H1 (cell line): ENCODE data around the gene STARD7. TPM values are rescaled to one million over a fixed set of nuclear protein-coding genes. Genes with fewer than 3 reads are reported as not detected.

Source experiments
- CTCF ChIA-PET: fragments of 300-600 bp; sonication (Branson Sonifier 250); formaldehyde crosslinking; loops from one replicate; lab custom pipeline; 2021; ENCODE audit not compliant: partially characterized antibody; lab: Charles Lee
- POLR2A ChIA-PET: fragments of 300-600 bp; sonication (Branson Sonifier 250); formaldehyde crosslinking; loops from one replicate; lab custom pipeline; 2021; ENCODE audit warnings: inconsistent platforms; ENCODE audit not compliant: partially characterized antibody; lab: Charles Lee
- DNase-seq, 2 experiments: peaks; one replicate each; pipeline versions ENCODE4 v3.0.0 to v3.0.0-alpha.2; 2010 to 2022; ENCODE audit warnings: low spot score in 2 of 2, low read depth in 1 of 2, mixed read lengths in 1 of 2
- FAIRE-seq: peaks from 2 replicates; lab custom pipeline; 2011; peaks lifted over from hg19 to GRCh38; lab: Jason Lieb, UNC
- H2AFZ ChIP-seq: 2 replicates; pipeline ENCODE4 v1.8.1; 2012; ENCODE audit warnings: low read length, inconsistent platforms
- H2AK5ac ChIP-seq: 2 replicates; pipeline ENCODE4 v1.6.1; 2013; ENCODE audit warnings: low read depth, low read length
- H2BK120ac ChIP-seq: replicated peaks from 2 replicates; pipeline ENCODE3; 2013; ENCODE audit warnings: low read depth, low read length, inconsistent platforms
- H2BK12ac ChIP-seq: 2 replicates; pipeline ENCODE4 v1.6.1; 2013; ENCODE audit warnings: low read depth, low read length
- H2BK15ac ChIP-seq: 2 replicates; pipeline ENCODE4 v1.6.1; 2013; ENCODE audit warnings: low read length
- H2BK20ac ChIP-seq: 2 replicates; pipeline ENCODE4 v1.6.1; 2013; ENCODE audit warnings: low read length
- H2BK5ac ChIP-seq: 2 replicates; pipeline ENCODE4 v1.6.1; 2013; ENCODE audit warnings: low read depth, low read length
- H3K14ac ChIP-seq: 2 replicates; pipeline ENCODE4 v1.6.1; 2013; ENCODE audit warnings: inconsistent platforms; ENCODE audit not compliant: insufficient read length
- H3K18ac ChIP-seq: 2 replicates; pipeline ENCODE4 v1.6.1; 2013; ENCODE audit warnings: low read length; ENCODE audit errors: extremely low read depth
- H3K23ac ChIP-seq: 2 replicates; pipeline ENCODE4 v1.6.1; 2013; ENCODE audit warnings: inconsistent platforms; ENCODE audit not compliant: insufficient read length
- H3K23me2 ChIP-seq: 2 replicates; pipeline ENCODE4 v1.6.1; 2013; ENCODE audit warnings: low read depth, low read length
- H3K27ac ChIP-seq: 2 replicates; pipeline ENCODE4 v1.6.1; 2011; ENCODE audit warnings: low read depth, low read length, inconsistent platforms
- H3K27me3 ChIP-seq, 4 experiments: replicated peaks in 1 of 4; 1 replicate in 1 of 4; 2 replicates in 3 of 4; pipeline versions ENCODE4 v1.6.1 to v1.8.1; 2011 to 2013; ENCODE audit warnings: low read length in 3 of 4, mild to moderate bottlenecking in 3 of 4, inconsistent platforms in 2 of 4, mixed read lengths in 2 of 4, moderate library complexity in 1 of 4; ENCODE audit not compliant: control insufficient read depth in 3 of 4, insufficient read depth in 3 of 4; ENCODE audit errors: extremely low read depth in 1 of 4
- H3K36me3 ChIP-seq, 4 experiments: 2 replicates each; pipeline versions ENCODE4 v1.6.1 to v1.8.1; 2011 to 2013; ENCODE audit warnings: mild to moderate bottlenecking in 4 of 4, low read length in 3 of 4, moderate library complexity in 2 of 4, control low read depth in 1 of 4, inconsistent platforms in 1 of 4; ENCODE audit not compliant: insufficient read depth in 4 of 4, control insufficient read depth in 2 of 4
- H3K4ac ChIP-seq: replicated peaks from 2 replicates; pipeline ENCODE3; 2013; ENCODE audit warnings: low read length, low read depth, mixed read lengths, inconsistent platforms; ENCODE audit not compliant: insufficient read length
- H3K4me1 ChIP-seq, 4 experiments: replicated peaks in 1 of 4; 1 replicate in 1 of 4; 2 replicates in 3 of 4; pipeline versions ENCODE4 v1.6.1 to v1.8.1; 2011 to 2013; ENCODE audit warnings: low read length in 3 of 4, inconsistent platforms in 2 of 4, mixed read lengths in 1 of 4; ENCODE audit not compliant: insufficient read depth in 4 of 4, control insufficient read depth in 3 of 4
- H3K4me2 ChIP-seq, 2 experiments: 2 replicates each; pipeline versions ENCODE4 v1.6.1 to v1.8.1; 2011 to 2013; ENCODE audit warnings: low read depth in 2 of 2, low read length in 2 of 2, control low read depth in 1 of 2, inconsistent platforms in 1 of 2, mild to moderate bottlenecking in 1 of 2; ENCODE audit not compliant: insufficient read depth in 1 of 2
- H3K4me3 ChIP-seq, 4 experiments: fragments of 200-600, 300-600 bp in 1 of 4; sonication (generic), shearing (Covaris generic), sonication (Bioruptor Twin) in 1 of 4; 2 replicates each; pipeline versions ENCODE4 v1.5.1 to v1.8.1; 2011 to 2016; ENCODE audit warnings: low read length in 4 of 4, low read depth in 3 of 4, control low read depth in 2 of 4, inconsistent platforms in 2 of 4, mild to moderate bottlenecking in 2 of 4, mixed read lengths in 1 of 4, moderate library complexity in 1 of 4; ENCODE audit not compliant: insufficient read depth in 2 of 4; ENCODE audit errors: extremely low read depth in 1 of 4
- H3K56ac ChIP-seq: replicated peaks from 2 replicates; pipeline ENCODE3; 2013; ENCODE audit warnings: low read depth, mild to moderate bottlenecking, mixed read lengths, low read length, inconsistent platforms; ENCODE audit not compliant: insufficient read length
- H3K79me1 ChIP-seq: 2 replicates; pipeline ENCODE4 v1.6.1; 2013; ENCODE audit warnings: low read depth, low read length, control low read depth
- H3K79me2 ChIP-seq, 2 experiments: 2 replicates each; pipeline versions ENCODE4 v1.6.1 to v1.8.1; 2012 to 2013; ENCODE audit warnings: low read length in 2 of 2, mild to moderate bottlenecking in 2 of 2, inconsistent platforms in 1 of 2; ENCODE audit not compliant: insufficient read depth in 2 of 2, control insufficient read depth in 1 of 2
- H3K9ac ChIP-seq, 4 experiments: replicated peaks in 1 of 4; 1 replicate in 1 of 4; 2 replicates in 3 of 4; pipeline versions ENCODE4 v1.6.1 to v1.8.1; 2011 to 2013; ENCODE audit warnings: low read depth in 3 of 4, low read length in 3 of 4, control low read depth in 2 of 4, mild to moderate bottlenecking in 2 of 4, moderate library complexity in 2 of 4, inconsistent platforms in 1 of 4; ENCODE audit errors: extremely low read depth in 1 of 4
- H3K9me3 ChIP-seq, 2 experiments: 2 replicates each; pipeline versions ENCODE4 v1.6.1 to v1.8.1; 2012 to 2013; ENCODE audit warnings: mild to moderate bottlenecking in 2 of 2, moderate library complexity in 2 of 2, control low read depth in 1 of 2, inconsistent platforms in 1 of 2, low read depth in 1 of 2, low read length in 1 of 2, mixed read lengths in 1 of 2; ENCODE audit not compliant: insufficient read depth in 2 of 2
- H4K20me1 ChIP-seq, 2 experiments: replicated peaks in 1 of 2; 2 replicates each; pipeline versions ENCODE3 to v1.8.1; 2011 to 2013; ENCODE audit warnings: inconsistent platforms in 2 of 2, low read length in 2 of 2, mild to moderate bottlenecking in 1 of 2; ENCODE audit not compliant: insufficient read depth in 2 of 2, control insufficient read depth in 1 of 2
- H4K5ac ChIP-seq: 2 replicates; pipeline ENCODE4 v1.6.1; 2013; ENCODE audit warnings: low read length, low read depth, mixed read lengths, inconsistent platforms; ENCODE audit not compliant: insufficient read length
- H4K8ac ChIP-seq: 2 replicates; pipeline ENCODE4 v1.8.0; 2013; ENCODE audit warnings: mild to moderate bottlenecking, moderate library complexity, low read length, inconsistent platforms; ENCODE audit not compliant: insufficient read depth; ENCODE audit errors: extremely low read depth
- H4K91ac ChIP-seq: replicated peaks from 2 replicates; pipeline ENCODE3; 2013; ENCODE audit warnings: low read length, mixed read lengths, inconsistent platforms; ENCODE audit not compliant: insufficient read length
- CREB1 ChIP-seq: IDR thresholded peaks from 2 replicates; pipeline ENCODE4 v1.6.1; 2012; ENCODE audit warnings: inconsistent platforms
- HDAC2 ChIP-seq, 2 experiments: fragments of 300-600 bp in 1 of 2; sonication (generic) in 1 of 2; IDR thresholded peaks; 2 replicates each; pipeline ENCODE4 v1.6.1; 2011 to 2012; ENCODE audit warnings: low read depth in 2 of 2, low read length in 2 of 2, mild to moderate bottlenecking in 2 of 2, moderate library complexity in 2 of 2, borderline replicate concordance in 1 of 2, inconsistent platforms in 1 of 2
- HDAC6 ChIP-seq: IDR thresholded peaks from one replicate; pipeline ENCODE4 v1.7.1; 2012; ENCODE audit warnings: low read depth, mild to moderate bottlenecking, inconsistent platforms, low read length, moderate library complexity
- ZNF274 ChIP-seq: IDR thresholded peaks from 2 replicates; pipeline ENCODE4 v1.7.0; 2012; ENCODE audit warnings: low read length, borderline replicate concordance; ENCODE audit errors: extremely low read depth
- WGBS, 2 experiments: shearing (Covaris generic) in 1 of 2; methylation state at CpG; one replicate each; pipeline versions ENCODE4 v1.1.6 to v1.1.7; 2013 to 2015; ENCODE audit warnings: low lambda C conversion rate in 2 of 2, mixed read lengths in 2 of 2, inconsistent platforms in 1 of 2, low coverage in 1 of 2, missing lambda C conversion rate in 1 of 2; ENCODE audit not compliant: insufficient replicate concordance in 2 of 2, insufficient coverage in 1 of 2, insufficient read length in 1 of 2; ENCODE audit errors: extremely low coverage in 1 of 2, missing lambda C conversion rate in 1 of 2; 5-methylcytosine and 5-hydroxymethylcytosine counted together
- polyA plus RNA-seq, 7 experiments: library from polyadenylated mRNA; depleted of rRNA in 3 of 7; stranded (reverse) in 5 of 7; unstranded in 2 of 7; fragments of >200 nt in 5 of 7; fragments of 200-250 nt in 2 of 7; gene quantifications; 1 replicate in 5 of 7; 2 replicates in 1 of 7; 4 replicates in 1 of 7; pipeline versions ENCODE4 v1.2.1 to v1.2.3, GENCODE V29; 2011 to 2013; ENCODE audit warnings: missing spikeins in 2 of 7, mixed read lengths in 2 of 7
- total RNA-seq: library from RNA; stranded (reverse); fragmentation: NEBNext Ultra II Directional; extraction: Animal tissue kit (Norgen Biotek cat#: 25700); gene quantifications from 2 replicates; pipeline ENCODE4 v1.2.1, GENCODE V29; 2021
- TF ChIP-seq, protein P1 (sequence below): IDR thresholded peaks from 2 replicates; pipeline ENCODE4 v1.6.1; 2011; ENCODE audit warnings: low read length, improper control_type of control experiment

STARD7 gene
- total and polyA plus RNA-seq, 2 of the 8 experiments (the other 6 are each of a cell fraction or from before 2014, with no cell fraction given), result 89.1 to 200 TPM

- peak overlapping the region; percentile 82 for H2AK5ac ChIP-seq
- peak overlapping the region; percentile 4 for H4K91ac ChIP-seq
- H3K23me2 ChIP-seq, result peaks cover 7% of the 10 kb centered on the region
- no peak overlapping the region for H3K4me3 ChIP-seq
- H2BK15ac ChIP-seq, result peak overlapping the region; percentile 88
- no peak overlapping the region; the same call in 1 of the 2 replicates for H2BK5ac ChIP-seq
- H3K9ac ChIP-seq, result no peak overlapping the region
- H4K5ac ChIP-seq, result no peak overlapping the region
- H2AFZ ChIP-seq, result no peak overlapping the region
- no peak overlapping the region for H3K27ac ChIP-seq
- peaks cover 4 to 30% (median 20%) of the 10 kb centered on the region in 4 experiments; a peak in 6 of 7 replicates for H3K27me3 ChIP-seq
- no peak overlapping the region for H3K14ac ChIP-seq
- no peak overlapping the region for H2BK120ac ChIP-seq
- no peak overlapping the region for H3K23ac ChIP-seq
- DNase-seq (no peak), FAIRE-seq (no peak)
- H3K18ac ChIP-seq, result no peak overlapping the region
- no peaks in the 10 kb centered on the region for H3K79me1 ChIP-seq
- no peaks in the 10 kb centered on the region for H3K79me2 ChIP-seq
- H2BK20ac ChIP-seq, result peak overlapping the region; percentile 72
- H3K4ac ChIP-seq, result no peak overlapping the region
- H4K8ac ChIP-seq, result no peak overlapping the region
- ChIA-PET POLR2A (interaction anchor here (1.9 to 2.1 kb wide), 3 partner anchors 8 to 61 kb away, joined by 6 read pairs; partner anchors contain the start of genes ASTL and STARD7), CTCF (interaction anchor here (0.7 to 13.4 kb wide), 7 partner anchors 7 to 124 kb away, joined by 3 to 155 read pairs (median 5); partner anchors contain the start of gene ASTL)
- H3K4me2 ChIP-seq, result no peak overlapping the region
- H3K4me1 ChIP-seq, result peaks cover 0 to 43% (median 32%) of the 10 kb centered on the region in 4 experiments; a peak in 6 of 7 replicates
- no peaks in the 10 kb centered on the region for H3K9me3 ChIP-seq
- H2BK12ac ChIP-seq, result peak overlapping the region; percentile 92; the same call in 1 of the 2 replicates
- H3K56ac ChIP-seq, result no peak overlapping the region
- no peaks in the 10 kb centered on the region for H4K20me1 ChIP-seq
- TF ChIP-seq HDAC2 (IDR thresholded peaks at IDR 0.05; ENCODE audit: borderline replicate concordance in 1 of 2, low read depth in 2 of 2, low read length in 2 of 2) (no peak), ZNF274 (no peak), HDAC6 (no peak), CREB1 (no peak)
- TF ChIP-seq, protein P1, sequence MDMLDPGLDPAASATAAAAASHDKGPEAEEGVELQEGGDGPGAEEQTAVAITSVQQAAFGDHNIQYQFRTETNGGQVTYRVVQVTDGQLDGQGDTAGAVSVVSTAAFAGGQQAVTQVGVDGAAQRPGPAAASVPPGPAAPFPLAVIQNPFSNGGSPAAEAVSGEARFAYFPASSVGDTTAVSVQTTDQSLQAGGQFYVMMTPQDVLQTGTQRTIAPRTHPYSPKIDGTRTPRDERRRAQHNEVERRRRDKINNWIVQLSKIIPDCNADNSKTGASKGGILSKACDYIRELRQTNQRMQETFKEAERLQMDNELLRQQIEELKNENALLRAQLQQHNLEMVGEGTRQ, result no peak
- no peaks in the 10 kb centered on the region for H3K36me3 ChIP-seq
- WGBS, 2 experiments, result 85% methylated on average over 9 of the region's 9 CpGs; no CpG with 5 or more reads in 1 of the 2 experiments
Observed at GRCh38 chr2:96146881-96147592, 61.6 kb downstream of the STARD7 start.
